WTC11 (cell line): ENCODE measurements around the gene GTF3C2. TPM values are rescaled to one million over a fixed set of nuclear protein-coding genes. Genes with fewer than 3 reads are reported as not detected.

Experiments used
- ATAC-seq: fragments of 200-7000 bp; cut with Tn5 transposase; 2 replicates; pipeline ENCODE4 v1.10.0; 2021; ENCODE audit warnings: mild to moderate bottlenecking, moderate library complexity
- CTCF ChIA-PET: fragments of 300-600 bp; sonication (Branson Sonifier 250); formaldehyde crosslinking; loops from one replicate; lab custom pipeline; 2021; ENCODE audit warnings: antibody characterized with exemption; lab: Charles Lee
- POLR2A ChIA-PET: fragments of 350-600 bp; sonication (Branson Sonifier 250); formaldehyde crosslinking; loops from one replicate; lab custom pipeline; 2021; ENCODE audit warnings: antibody characterized with exemption; lab: Charles Lee
- DNase-seq: peaks from one replicate; pipeline ENCODE4 v3.0.0; 2021; ENCODE audit warnings: low spot score
- H3K27ac Mint-ChIP-seq: 2 replicates; pipeline ENCODE4 v1.8.0; 2021; ENCODE audit warnings: mixed read lengths
- H3K27me3 Mint-ChIP-seq: 2 replicates; pipeline ENCODE4 v1.8.0; 2021; ENCODE audit warnings: low read depth, mild to moderate bottlenecking, moderate library complexity, mixed read lengths
- H3K36me3 Mint-ChIP-seq: 2 replicates; pipeline ENCODE4 v1.8.0; 2021; ENCODE audit warnings: mixed read lengths
- H3K4me1 Mint-ChIP-seq: 2 replicates; pipeline ENCODE4 v1.8.0; 2022; ENCODE audit warnings: mixed read lengths
- H3K4me3 Mint-ChIP-seq: 2 replicates; pipeline ENCODE4 v1.8.0; 2021; ENCODE audit warnings: mild to moderate bottlenecking, moderate library complexity, mixed read lengths
- H3K9me3 Mint-ChIP-seq: 2 replicates; pipeline ENCODE4 v1.8.0; 2021; ENCODE audit warnings: mixed read lengths
- AR ChIP-seq: fragments of 250-450 bp; sonication (Bioruptor Pico); IDR thresholded peaks from 2 replicates; pipeline ENCODE4 v1.9.0; 2021; ENCODE audit warnings: mild to moderate bottlenecking
- E2F5 ChIP-seq: sonication (generic); formaldehyde crosslinking; IDR thresholded peaks from 2 replicates; pipeline ENCODE4 v1.8.1; 2022; ENCODE audit warnings: mild to moderate bottlenecking, moderate library complexity, missing genetic modification reagents
- ELF4 ChIP-seq: sonication (generic); formaldehyde crosslinking; IDR thresholded peaks from 2 replicates; pipeline ENCODE4 v1.8.1; 2022; ENCODE audit warnings: low read depth, mild to moderate bottlenecking, moderate library complexity, missing genetic modification reagents
- EMX1 ChIP-seq: fragments of 250-450 bp; sonication (Bioruptor Pico); IDR thresholded peaks from 2 replicates; pipeline ENCODE4 v1.8.0; 2021; ENCODE audit warnings: mild to moderate bottlenecking
- FOXK1 ChIP-seq: sonication (generic); formaldehyde crosslinking; IDR thresholded peaks from 2 replicates; pipeline ENCODE4 v1.8.0; 2022; ENCODE audit warnings: mild to moderate bottlenecking, moderate library complexity, missing genetic modification reagents
- FOXP4 ChIP-seq: sonication (generic); formaldehyde crosslinking; IDR thresholded peaks from 2 replicates; pipeline ENCODE4 v1.8.0; 2022; ENCODE audit warnings: mild to moderate bottlenecking, missing genetic modification reagents
- GRHL2 ChIP-seq: fragments of 250-450 bp; sonication (Bioruptor Pico); IDR thresholded peaks from 2 replicates; pipeline ENCODE4 v1.8.0; 2022; ENCODE audit warnings: mild to moderate bottlenecking, moderate library complexity; ENCODE audit not compliant: insufficient replicate concordance, severe bottlenecking
- KAT7 ChIP-seq: sonication (generic); formaldehyde crosslinking; IDR thresholded peaks from 2 replicates; pipeline ENCODE4 v1.8.1; 2023; ENCODE audit warnings: missing genetic modification reagents, mild to moderate bottlenecking, borderline replicate concordance
- NFYB ChIP-seq: sonication (generic); formaldehyde crosslinking; conservative IDR thresholded peaks from 2 replicates; pipeline ENCODE4 v1.8.0; 2022; ENCODE audit warnings: low read depth, missing genetic modification reagents
- OVOL2 ChIP-seq: fragments of 250-450 bp; sonication (Bioruptor Pico); IDR thresholded peaks from 2 replicates; pipeline ENCODE4 v1.9.0; 2021; ENCODE audit warnings: mild to moderate bottlenecking, borderline replicate concordance
- PRRX2 ChIP-seq: fragments of 250-450 bp; sonication (Bioruptor Pico); IDR thresholded peaks from 2 replicates; pipeline ENCODE4 v1.8.0; 2021; ENCODE audit warnings: mild to moderate bottlenecking
- RORB ChIP-seq: fragments of 250-450 bp; sonication (Bioruptor Pico); IDR thresholded peaks from 2 replicates; pipeline ENCODE4 v1.9.0; 2021; ENCODE audit warnings: mild to moderate bottlenecking
- SP1 ChIP-seq: sonication (generic); formaldehyde crosslinking; conservative IDR thresholded peaks from 2 replicates; pipeline ENCODE4 v1.8.1; 2022; ENCODE audit warnings: missing genetic modification reagents
- STAT6 ChIP-seq: sonication (generic); formaldehyde crosslinking; conservative IDR thresholded peaks from 2 replicates; pipeline ENCODE4 v1.8.1; 2023; ENCODE audit warnings: mild to moderate bottlenecking, low read depth, missing genetic modification reagents, moderate library complexity
- USF2 ChIP-seq: sonication (generic); formaldehyde crosslinking; IDR thresholded peaks from 2 replicates; pipeline ENCODE4 v1.8.1; 2023; ENCODE audit warnings: mild to moderate bottlenecking, missing genetic modification reagents, moderate library complexity
- ZNF317 ChIP-seq: sonication (generic); formaldehyde crosslinking; IDR thresholded peaks from 2 replicates; pipeline ENCODE4 v1.8.1; 2023; ENCODE audit warnings: low read depth, mild to moderate bottlenecking, moderate library complexity, missing genetic modification reagents, borderline replicate concordance
- ZNF423 ChIP-seq: fragments of 250-450 bp; sonication (Bioruptor Pico); IDR thresholded peaks from 2 replicates; pipeline ENCODE4 v2.1.2; 2022; ENCODE audit warnings: mild to moderate bottlenecking, moderate library complexity
- ZSCAN18 ChIP-seq: fragments of 250-450 bp; sonication (Bioruptor Pico); IDR thresholded peaks from 2 replicates; pipeline ENCODE4 v2.1.2; 2022; ENCODE audit warnings: mild to moderate bottlenecking, moderate library complexity
- total RNA-seq: library from RNA; stranded (reverse); gene quantifications from 3 replicates; pipeline ENCODE4 v1.2.3, GENCODE V29; 2021

The GTF3C2 gene
- total RNA-seq, 1 experiment from 2014 or later: 123 TPM

DNA sequence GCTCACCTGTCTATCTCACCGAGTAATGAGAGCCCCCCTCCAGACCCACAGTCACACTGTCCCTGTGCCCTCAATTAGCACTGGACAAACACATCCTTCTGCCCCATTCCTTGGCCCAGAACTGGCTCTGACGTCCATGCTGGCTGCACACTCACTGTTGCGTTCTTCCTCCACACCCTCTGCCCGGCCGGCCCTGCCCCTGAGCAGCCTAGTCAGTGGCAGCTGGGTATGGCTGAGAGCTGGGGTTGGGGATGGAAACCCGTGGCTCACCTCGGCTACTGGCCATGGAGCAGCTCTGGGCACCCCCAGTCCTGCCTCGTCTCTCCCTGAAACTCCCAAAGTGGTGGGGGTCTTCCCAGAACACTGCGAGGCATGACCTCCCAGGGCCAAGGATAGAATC is 41.9 kb downstream of the GTF3C2 start:
- POLR2A ChIA-PET: interaction anchor here (0.6 kb wide), 1 partner anchor 11 kb away, joined by 4 read pairs; no protein-coding TSS in a partner anchor
- no peak overlapping the region for H3K4me3 Mint-ChIP-seq
- CTCF ChIA-PET: interaction anchor here (1.5 to 2.7 kb wide), 2 partner anchors 12 to 64 kb away, joined by 3 to 20 read pairs; no protein-coding TSS in a partner anchor
- DNase-seq (no peak), ATAC-seq (no peak)
- H3K36me3 Mint-ChIP-seq: peaks cover 2% of the 10 kb centered on the region
- peaks cover 6% of the 10 kb centered on the region for H3K4me1 Mint-ChIP-seq
- H3K27ac Mint-ChIP-seq: no peak overlapping the region
- no peaks in the 10 kb centered on the region for H3K9me3 Mint-ChIP-seq
- H3K27me3 Mint-ChIP-seq: peaks cover 1% of the 10 kb centered on the region
- TF ChIP-seq SP1 (CRISPR knock-in tag) (no peak), NFYB (no peak), ELF4 (CRISPR knock-in tag) (no peak), RORB (no peak), STAT6 (CRISPR knock-in tag) (no peak), FOXP4 (no peak), FOXK1 (CRISPR knock-in tag) (no peak), GRHL2 (CRISPR knock-in tag) (no peak), ZNF423 (no peak), E2F5 (CRISPR knock-in tag) (no peak), OVOL2 (CRISPR knock-in tag) (no peak), USF2 (CRISPR knock-in tag) (no peak), AR (CRISPR knock-in tag) (no peak), EMX1 (CRISPR knock-in tag) (no peak), ZNF317 (CRISPR knock-in tag) (no peak), PRRX2 (CRISPR knock-in tag) (no peak), ZSCAN18 (CRISPR knock-in tag) (no peak), KAT7 (CRISPR knock-in tag) (no peak)
